CD4-positive, alpha-beta T cell treated with Interleukin-6 at 100 ng/mL for 8 hours (primary cell): ENCODE results near the gene RYR1.
A peak's percentile ranks its signal among the peaks of the same experiment; 100 is the strongest.
"Not testable (repeated sequence)": the region's sequence is repeated elsewhere in the genome, so short reads cannot be mapped to it uniquely, and the experiment has no call there.

Experiments used
- DNase-seq: peaks from one replicate; pipeline ENCODE4 v3.0.0-alpha.2; 2020; ENCODE audit warnings: mixed read lengths, low spot score

Gene RYR1

DNA sequence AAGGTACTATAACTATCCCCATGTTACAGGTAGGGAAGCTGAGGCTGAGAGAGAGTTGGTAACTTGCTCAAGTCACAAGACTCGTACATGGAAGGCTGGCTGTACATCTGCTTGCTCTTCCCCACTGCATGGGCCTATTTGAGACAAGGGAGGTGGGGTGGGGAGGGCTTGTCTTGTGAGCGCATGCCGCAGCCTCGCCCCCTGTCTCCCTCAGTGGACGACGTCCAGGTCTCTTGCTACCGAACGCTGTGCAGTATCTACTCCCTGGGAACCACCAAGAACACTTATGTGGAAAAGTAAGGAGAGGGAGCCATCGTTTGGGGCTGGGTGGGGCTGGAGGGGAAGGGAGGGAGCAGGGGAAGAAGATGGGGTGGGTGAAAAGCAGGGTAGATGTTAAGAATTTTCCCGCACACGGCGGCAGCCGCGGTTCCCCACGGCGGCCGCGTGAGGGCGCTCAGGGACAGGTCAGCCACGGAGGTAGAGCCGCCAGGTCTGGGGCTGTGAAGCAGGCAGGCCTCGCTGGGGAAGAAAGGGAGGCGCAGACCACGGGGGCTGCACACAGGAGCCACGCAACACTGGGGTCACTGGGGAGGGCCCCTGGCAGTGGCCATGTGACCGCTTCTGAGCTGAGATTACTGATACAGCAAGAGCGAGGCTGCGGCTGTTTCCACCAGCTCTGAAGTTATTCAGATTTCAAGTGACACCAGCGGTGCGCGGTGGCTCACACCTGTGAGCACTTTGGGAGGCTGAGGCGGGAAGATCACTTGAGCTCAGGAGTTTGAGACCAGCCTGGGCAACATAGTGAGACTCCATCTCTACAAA, 81.5 kb downstream of the RYR1 start:
- peak; percentile 78 for DNase-seq

DNA sequence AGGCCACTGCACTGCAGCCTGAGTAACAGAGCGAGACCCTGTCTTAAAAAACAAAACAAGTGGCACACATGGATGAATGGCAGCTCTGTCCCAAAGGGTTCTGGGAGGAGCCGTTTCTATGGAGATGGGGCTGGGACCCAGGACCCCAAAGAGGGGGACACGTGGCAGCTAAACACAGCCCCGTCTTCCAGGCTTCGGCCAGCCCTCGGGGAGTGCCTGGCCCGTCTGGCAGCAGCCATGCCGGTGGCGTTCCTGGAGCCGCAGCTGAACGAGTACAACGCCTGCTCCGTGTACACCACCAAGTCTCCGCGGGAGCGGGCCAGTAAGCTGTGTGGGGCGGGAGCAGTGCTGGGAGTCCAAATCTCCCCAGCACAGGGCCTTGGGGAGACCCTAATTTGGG, 82.4 kb downstream of the RYR1 start:
- no peak for DNase-seq

DNA sequence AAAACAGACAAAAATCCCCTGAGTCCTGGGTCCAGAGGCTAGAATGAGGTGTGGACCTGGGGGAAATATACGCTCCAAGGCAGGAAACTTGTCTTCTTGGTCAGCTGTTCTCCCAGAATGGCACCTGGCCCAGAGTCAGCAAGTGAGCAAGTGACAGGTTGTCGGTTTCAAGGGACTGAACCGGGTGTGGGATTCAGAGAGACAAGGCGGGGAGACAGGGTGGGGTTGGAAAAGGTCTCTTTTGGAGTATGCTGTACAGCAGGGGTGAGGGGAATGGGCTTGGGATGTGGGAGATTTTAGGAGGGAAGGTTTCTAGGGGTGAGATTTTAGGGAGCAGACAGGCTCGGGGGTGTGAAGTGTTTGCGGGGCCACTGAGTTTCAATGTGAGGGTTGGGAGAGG, 83.3 kb downstream of the RYR1 start:
- DNase-seq, result no peak

DNA sequence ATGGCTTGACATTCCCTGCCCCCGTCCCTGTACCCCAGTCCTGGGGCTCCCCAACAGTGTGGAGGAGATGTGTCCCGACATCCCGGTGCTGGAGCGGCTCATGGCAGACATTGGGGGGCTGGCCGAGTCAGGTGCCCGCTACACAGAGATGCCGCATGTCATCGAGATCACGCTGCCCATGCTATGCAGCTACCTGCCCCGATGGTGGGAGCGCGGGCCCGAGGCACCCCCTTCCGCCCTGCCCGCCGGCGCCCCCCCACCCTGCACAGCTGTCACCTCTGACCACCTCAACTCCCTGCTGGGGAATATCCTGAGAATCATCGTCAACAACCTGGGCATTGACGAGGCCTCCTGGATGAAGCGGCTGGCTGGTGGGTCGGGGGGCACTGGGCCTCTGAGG, 83.8 kb downstream of the RYR1 start:
- DNase-seq, result no peak

DNA sequence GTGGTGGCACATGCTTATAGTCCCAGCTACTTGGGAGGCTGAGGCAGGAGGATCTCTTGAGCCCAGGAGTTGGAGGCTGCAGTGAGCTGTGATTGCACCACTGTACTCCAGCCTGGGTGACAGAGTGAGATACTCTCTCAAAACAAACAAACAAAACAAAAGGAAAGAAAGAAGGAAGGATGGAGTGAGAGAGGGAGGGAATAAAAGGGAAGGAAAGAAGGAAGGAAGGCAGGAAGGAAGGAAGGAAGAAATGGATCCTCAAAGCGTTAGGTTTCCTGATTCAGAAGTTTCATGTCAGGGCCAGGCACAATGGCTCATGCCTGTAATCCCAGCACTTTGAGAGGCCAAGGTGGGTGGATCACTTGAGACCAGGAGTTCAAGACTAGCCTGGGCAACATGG, 84.5 kb downstream of the RYR1 start:
- DNase-seq, result not testable (repeated sequence)

DNA sequence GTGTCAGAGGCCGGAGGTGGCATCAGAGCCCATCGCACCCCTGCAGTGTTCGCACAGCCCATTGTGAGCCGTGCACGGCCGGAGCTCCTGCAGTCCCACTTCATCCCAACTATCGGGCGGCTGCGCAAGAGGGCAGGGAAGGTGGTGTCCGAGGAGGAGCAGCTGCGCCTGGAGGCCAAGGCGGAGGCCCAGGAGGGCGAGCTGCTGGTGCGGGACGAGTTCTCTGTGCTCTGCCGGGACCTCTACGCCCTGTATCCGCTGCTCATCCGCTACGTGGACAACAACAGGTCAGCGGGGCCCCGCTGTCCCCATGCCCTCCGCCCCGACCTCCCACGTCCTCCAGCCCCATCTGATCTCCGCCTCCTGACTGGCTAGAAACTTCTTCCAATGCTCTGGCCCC, 85.7 kb downstream of the RYR1 start:
- no peak for DNase-seq

DNA sequence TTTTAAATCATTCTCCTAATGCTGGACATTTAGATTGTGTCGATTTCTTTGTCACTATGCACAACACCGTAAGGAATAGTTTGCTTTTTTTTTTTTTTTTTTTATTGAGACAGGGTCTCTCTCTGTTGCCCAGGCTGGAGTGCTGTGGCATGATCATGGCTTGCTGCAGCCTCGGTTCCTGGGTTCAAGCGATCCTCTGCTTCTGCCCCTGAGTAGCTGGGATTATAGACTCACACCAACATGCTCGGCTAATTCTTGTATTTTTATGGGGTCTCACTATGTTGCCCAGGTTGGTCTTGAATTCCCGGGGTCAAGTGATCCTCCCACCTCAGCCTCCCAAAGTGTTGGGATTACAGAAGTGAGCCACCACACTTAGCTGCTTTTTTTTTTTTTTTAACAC, 86.5 kb downstream of the RYR1 start:
- no peak for DNase-seq

DNA sequence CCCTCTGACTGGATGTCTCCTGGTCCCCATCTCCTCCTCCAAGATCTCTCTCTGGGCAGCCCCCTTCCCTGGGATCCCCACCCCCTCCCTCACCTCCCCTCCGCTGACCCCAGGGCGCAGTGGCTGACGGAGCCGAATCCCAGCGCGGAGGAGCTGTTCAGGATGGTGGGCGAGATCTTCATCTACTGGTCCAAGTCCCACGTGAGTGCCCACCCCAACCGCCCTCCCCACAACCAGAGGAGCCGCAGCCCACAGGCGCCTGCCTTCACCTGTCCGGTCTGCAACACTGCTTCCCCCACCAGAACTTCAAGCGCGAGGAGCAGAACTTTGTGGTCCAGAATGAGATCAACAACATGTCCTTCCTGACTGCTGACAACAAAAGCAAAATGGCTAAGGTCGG, 89.4 kb downstream of the RYR1 start:
- DNase-seq, result no peak

DNA sequence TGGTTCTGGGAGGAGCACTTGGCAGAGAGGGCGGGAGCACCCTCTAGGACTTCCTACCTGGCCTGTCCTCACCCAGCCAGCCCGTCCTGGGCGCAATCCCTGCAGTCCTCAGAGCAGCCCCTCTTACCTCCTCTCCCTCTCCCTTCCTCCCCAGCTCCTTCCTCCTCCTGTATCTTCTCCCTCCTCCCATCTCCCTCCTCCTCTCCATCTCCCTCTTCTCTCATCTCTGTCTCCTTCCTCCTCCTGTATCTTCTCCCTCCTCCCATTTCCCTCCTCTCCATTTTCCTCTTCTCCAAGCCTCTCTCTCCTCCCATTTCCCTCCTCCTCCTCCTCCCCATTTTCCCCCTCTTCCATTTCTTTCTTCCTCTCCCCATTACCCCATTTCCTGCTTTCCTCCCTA, 89.8 kb downstream of the RYR1 start:
- DNase-seq, result no peak

DNA sequence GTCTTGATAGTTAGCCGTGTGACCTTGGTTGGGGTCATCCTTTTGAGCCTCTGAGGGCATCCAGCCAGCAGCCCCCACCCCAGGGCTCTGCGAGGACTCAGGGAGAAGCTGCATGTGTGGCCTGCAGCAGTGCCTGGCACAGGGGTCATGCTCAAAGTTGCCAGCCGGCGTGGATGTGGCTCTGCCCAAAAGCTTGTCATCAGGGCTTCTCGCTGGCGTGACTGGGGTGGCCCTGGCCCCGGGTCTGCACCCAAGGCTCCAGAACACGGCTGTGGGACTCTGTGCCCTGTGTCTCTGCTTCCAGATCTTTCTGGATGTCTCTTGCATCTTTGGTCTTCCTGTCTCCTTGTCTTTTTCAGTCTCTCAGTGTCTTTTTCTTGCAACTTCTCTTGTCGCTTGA, 90.9 kb downstream of the RYR1 start:
- DNase-seq, result no peak

DNA sequence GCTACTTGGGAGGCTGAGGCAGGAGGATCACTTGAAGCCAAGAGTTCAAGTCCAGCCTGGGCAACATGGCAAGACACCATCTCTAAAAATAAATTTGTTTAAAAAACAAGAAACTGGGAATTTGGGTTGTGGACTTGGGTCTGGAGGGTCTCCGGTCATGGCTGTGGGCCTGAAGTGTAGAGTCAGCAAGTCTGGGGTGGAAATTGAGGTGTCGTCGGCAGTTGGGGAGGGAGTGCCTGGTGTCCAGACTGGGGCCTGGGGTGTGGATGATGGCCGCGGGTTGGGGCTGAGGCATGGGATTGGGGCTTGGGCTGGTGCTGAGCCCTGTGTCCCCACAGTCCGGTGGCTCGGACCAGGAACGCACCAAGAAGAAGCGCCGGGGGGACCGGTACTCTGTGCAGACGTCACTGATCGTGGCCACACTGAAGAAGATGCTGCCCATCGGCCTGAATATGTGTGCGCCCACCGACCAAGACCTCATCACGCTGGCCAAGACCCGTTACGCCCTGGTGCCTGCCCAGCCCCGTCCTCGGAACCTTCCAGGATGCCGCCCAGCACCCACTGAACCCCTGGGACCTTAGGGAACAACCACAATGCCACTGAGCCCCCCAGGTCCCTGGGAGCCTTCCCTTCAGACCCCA, 91.6 kb downstream of the RYR1 start:
- DNase-seq, result no peak

DNA sequence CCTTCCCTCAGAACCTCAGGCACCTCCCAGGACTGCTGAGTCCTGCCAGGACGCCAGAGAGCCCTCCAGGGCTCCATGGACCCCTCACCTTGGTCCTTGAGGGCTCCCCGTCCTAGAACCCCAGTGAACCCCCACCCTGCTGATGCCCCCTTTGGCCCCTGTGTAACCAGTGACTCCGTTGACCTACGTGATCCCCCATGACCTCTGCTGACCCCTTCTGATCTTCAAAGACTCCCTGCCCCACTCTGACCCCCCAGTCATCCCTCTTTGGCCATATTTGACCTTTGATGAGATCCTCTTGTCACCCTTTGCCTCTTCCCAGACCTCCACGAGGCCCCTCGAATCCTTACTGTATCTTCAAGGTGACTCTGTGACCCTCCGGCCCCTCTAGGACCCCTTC, 92.9 kb downstream of the RYR1 start:
- no peak for DNase-seq

DNA sequence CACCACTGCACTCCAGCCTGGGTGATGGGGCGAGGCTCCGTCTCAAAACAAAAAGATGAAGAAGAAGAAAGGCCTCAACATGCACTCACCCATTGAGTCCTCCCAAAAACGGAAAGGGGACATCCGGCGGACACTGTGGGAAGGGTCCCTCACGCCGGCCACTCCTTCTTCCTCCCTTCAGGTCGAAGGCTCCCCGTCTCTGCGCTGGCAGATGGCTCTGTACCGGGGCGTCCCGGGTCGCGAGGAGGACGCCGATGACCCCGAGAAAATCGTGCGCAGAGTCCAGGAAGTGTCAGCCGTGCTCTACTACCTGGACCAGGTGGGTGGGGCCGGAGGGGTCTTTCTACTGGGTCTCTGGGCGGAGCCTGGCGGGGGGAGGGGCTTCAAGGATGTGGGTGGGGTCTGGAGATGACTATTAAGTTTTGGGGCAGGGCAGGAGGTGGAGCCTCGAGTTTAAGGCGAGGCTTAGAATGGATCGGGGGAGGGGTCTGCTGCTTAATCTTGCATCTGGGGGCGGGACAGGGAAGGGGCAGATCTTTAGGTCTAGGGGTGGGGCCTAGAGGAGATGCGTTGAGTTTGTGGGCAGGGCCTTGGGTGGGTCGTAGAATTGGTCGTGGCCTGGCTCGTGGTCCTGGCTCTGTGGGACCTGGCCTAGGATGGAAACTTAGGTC, 94.1 kb downstream of the RYR1 start:
- no peak for DNase-seq

DNA sequence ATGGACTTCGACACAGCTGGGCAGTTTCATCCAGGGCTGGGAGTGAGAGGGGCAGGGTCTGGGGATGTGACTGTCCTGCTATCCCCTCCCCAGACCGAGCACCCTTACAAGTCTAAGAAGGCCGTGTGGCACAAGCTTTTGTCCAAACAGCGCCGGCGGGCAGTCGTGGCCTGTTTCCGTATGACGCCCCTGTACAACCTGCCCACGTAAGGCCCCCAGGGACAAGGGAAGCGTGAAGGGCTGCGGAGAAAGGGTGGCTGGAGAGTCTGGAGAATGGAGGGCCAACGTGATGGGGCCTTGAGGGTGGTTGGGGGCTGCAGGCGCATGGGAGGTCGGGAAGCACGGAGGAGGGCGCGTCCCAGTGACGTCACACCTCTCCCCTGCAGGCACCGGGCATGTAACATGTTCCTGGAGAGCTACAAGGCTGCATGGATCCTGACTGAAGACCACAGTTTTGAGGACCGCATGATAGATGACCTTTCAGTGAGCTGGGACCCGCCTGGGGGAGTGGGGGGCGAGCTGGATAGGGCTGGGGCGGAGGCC, 94.8 kb downstream of the RYR1 start:
- DNase-seq, result no peak

DNA sequence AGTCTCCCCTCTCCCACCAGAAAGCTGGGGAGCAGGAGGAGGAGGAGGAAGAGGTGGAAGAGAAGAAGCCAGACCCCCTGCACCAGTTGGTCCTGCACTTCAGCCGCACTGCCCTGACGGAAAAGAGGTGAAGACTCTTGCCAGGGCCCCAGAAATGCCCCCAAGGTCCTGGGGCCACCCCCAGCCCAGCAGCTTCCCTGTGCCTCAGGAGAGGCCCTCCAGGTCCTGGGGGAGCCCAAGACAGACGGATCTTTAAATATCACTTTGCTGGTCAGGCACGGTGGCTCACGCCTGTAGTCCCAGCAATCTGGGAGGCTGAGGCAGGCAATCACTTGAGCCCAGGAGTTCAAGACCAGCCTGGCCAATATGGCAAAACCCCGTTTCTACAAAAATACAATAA, 95.4 kb downstream of the RYR1 start:
- no peak for DNase-seq

DNA sequence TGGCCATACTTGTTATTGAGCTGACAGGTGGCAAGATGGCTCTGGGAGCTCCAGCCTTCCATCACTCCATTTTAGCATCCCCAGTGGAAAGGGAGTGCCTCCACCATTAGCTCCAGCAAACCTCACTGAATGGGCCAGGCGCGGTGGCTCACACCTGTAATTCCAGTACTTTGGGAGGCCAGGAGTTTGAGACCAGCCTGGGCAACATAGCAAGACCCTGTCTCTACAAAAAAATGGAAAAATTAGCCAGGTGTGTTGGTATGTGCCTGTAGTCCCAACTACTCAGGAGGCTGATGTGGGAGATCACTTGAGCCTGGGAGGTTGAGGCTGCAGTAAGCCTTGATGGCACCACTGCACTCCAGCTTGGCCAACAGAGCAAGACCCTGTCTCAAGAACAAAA, 98.0 kb downstream of the RYR1 start:
- no peak for DNase-seq

DNA sequence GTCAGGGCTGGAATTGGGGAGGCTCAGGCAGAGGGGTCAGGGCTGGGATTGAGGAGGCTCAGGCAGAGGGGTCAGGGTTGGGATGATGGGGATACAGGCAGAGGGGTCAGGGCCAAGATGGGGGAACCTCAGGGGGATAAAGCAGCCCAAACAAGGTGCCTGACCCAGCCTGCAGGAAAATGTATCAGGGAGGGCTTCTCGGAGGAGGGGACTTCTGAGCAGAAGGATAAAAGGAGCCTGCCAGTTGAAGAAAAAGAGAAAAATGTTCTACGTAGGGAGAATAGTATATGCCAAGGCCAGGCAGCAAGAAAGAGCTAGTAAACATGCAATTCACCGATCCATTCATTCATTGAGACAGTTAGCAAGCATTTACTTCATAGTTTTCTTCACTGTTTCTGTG, 99.4 kb downstream of the RYR1 start:
- no peak for DNase-seq

DNA sequence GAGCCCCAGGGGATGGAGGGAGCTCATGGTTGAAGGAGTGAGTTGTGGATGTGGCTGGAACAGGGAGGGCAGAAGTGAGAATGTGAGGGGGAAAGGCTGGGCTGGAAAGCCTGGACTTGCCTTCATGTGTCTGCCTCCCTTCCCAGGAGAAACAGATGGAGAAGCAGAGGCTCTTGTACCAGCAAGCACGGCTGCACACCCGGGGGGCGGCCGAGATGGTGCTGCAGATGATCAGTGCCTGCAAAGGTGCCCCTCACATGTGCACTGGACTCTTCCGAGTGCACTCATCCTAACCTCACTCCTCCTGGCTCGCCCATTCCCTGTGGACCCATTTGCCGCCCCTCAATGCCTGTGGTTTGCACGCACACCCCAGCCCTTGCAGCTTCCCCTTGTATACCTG, 101.1 kb downstream of the RYR1 start:
- no peak for DNase-seq

DNA sequence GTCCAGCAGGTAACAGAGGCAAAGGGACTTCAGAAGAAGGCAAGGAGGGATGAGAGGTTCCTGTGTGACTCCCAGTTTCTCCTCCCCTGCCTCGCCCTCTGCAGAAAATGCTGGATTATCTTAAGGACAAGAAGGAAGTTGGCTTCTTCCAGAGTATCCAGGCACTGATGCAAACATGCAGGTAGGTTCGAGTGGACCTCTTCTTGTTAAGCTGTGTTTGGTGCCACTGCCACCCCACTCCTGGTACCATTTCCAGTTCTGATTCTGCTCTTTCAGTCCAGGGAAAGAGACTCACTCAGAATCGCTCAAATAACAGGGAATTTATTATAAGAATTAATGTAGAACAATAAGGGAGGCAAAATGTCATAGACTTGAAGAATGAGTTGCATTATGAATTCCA, 101.7 kb downstream of the RYR1 start:
- DNase-seq, result no peak

DNA sequence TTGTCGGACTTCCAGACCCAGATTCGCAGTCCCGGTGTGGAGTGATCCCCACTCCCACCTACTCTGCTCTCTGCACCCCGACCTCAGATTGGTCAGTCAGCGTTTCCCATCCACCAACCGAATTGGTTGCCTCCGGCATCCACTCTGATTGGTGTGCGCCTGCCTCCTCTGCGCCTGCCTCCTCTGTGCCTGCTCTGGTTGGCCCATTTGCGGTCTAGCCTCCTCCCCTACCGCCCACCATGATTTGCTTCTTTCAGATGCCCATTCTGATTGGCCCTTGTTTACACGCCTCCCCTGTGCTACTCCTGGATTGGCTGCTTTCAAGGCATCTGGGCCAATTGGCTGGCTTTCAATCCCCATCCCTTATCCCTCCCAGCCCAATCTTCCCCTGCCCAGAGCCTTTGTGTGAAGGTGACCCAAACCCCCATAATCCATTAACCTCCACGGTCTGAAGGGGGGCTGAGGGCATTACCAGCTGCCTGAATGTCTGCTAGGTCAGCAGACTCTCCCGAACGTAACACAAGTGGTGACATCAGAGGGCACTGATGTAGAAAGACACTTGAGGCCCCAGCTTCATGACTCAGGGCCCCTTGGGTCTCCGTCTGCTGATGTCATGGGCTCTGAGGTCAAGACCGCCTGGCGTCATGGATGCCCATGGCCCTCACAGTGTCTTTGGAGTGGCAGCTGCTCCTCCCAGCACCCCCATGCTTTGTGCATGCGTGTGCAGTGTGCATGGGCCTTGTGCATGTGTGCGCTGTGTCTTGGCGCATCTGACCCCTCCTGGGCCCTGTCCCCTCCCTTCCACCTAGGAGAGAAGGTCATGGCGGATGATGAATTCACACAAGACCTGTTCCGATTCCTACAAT, 103.8 kb downstream of the RYR1 start:
- DNase-seq, result no peak

DNA sequence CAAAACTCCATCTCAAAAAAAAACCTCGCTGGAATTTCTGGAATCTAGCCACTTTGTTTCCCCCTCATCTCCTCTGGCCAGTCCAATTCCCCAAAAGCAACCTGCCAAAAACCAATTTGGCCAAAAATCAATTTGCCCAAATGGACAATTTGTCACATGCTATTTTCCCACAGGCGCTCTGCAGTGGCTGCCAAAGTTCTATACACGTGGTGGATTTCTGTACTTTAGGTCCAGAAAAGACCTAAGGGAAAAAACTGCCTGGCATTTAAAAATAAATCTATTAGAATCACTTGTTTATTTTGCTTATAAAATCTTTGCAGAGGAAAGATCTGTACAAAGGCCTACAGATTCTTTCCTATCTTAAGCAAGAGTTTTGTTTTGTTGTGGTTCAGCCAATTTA, 104.9 kb downstream of the RYR1 start:
- DNase-seq, result no peak
